ENCODE measurements around the gene MYEOV. TPM values are rescaled to one million over a fixed set of nuclear protein-coding genes. Genes with fewer than 3 reads are reported as not detected.
A peak's percentile ranks its signal among the peaks of the same experiment; 100 is the strongest.

Gene MYEOV
- total RNA-seq, 1 experiment from 2014 or later, result not detected

GRCh38 chr11:69295079-69295994, 1.4 kb downstream of the MYEOV start:
- intact Hi-C loops (cut with micrococcal nuclease), result loop anchor here (5.0 kb wide), 3 partner anchors 57 to 292 kb away; no protein-coding TSS in a partner anchor
- Mint-ChIP-seq H3K27me3 (ENCODE audit: insufficient read depth, unreplicated experiment) (no peaks in the 10 kb centered on the region), H3K4me3 (ENCODE audit: unreplicated experiment) (no peak overlapping the region), H3K4me1 (ENCODE audit: insufficient read depth, unreplicated experiment) (peaks cover 42% of the 10 kb centered on the region), H3K36me3 (ENCODE audit: insufficient read depth, unreplicated experiment) (no peaks in the 10 kb centered on the region), H3K9me3 (ENCODE audit: unreplicated experiment) (no peaks in the 10 kb centered on the region), H3K27ac (ENCODE audit: low read depth, unreplicated experiment) (no peak overlapping the region)
- no TSS peak for BruUV-seq (replicated peaks)
- POLR2A ChIA-PET, result no interaction called here
- no peak for DNase-seq (ENCODE audit: unreplicated experiment)
- CTCF ChIA-PET, result interaction anchor here (0.6 kb wide), 1 partner anchor 1256 kb away, joined by 3 read pairs; the partner anchor contains the start of gene TCIRG1
- no peak for TF ChIP-seq CTCF (IDR thresholded peaks at IDR 0.05; ENCODE audit: unreplicated experiment)

GRCh38 chr11:69295995-69296889, 2.3 kb downstream of the MYEOV start:
- Mint-ChIP-seq H3K27ac (ENCODE audit: low read depth, unreplicated experiment) (peak overlapping the region; percentile 81), H3K36me3 (ENCODE audit: insufficient read depth, unreplicated experiment) (no peaks in the 10 kb centered on the region), H3K9me3 (ENCODE audit: unreplicated experiment) (peaks cover 7% of the 10 kb centered on the region), H3K4me1 (ENCODE audit: insufficient read depth, unreplicated experiment) (peaks cover 51% of the 10 kb centered on the region), H3K4me3 (ENCODE audit: unreplicated experiment) (peak overlapping the region; percentile 32), H3K27me3 (ENCODE audit: insufficient read depth, unreplicated experiment) (no peaks in the 10 kb centered on the region)
- no TSS peak for BruUV-seq (replicated peaks)
- ChIA-PET POLR2A (interaction anchor here (0.6 to 3.3 kb wide), 6 partner anchors 9 to 343 kb away, joined by 3 to 15 read pairs (median 6); no protein-coding TSS in a partner anchor), CTCF (interaction anchor here (0.6 to 1.4 kb wide), 5 partner anchors 38 to 1257 kb away, joined by 3 to 4 read pairs (median 3); partner anchors contain the start of gene TCIRG1)
- intact Hi-C loops (cut with micrococcal nuclease), result loop anchor here (2.0 to 5.0 kb wide), 6 partner anchors 56 to 291 kb away; no protein-coding TSS in a partner anchor
- no peak for TF ChIP-seq CTCF (IDR thresholded peaks at IDR 0.05; ENCODE audit: unreplicated experiment)
- DNase-seq (ENCODE audit: unreplicated experiment), result peak; percentile 96

GRCh38 chr11:69296890-69297786, 3.2 kb downstream of the MYEOV start:
- peak; percentile 97 for DNase-seq (ENCODE audit: unreplicated experiment)
- H3K27ac Mint-ChIP-seq (ENCODE audit: low read depth, unreplicated experiment), result peak overlapping the region; percentile 81
- H3K4me3 Mint-ChIP-seq (ENCODE audit: unreplicated experiment), result peak overlapping the region; percentile 32
- H3K4me1 Mint-ChIP-seq (ENCODE audit: insufficient read depth, unreplicated experiment), result peaks cover 60% of the 10 kb centered on the region
- H3K36me3 Mint-ChIP-seq (ENCODE audit: insufficient read depth, unreplicated experiment), result no peaks in the 10 kb centered on the region
- TF ChIP-seq CTCF (IDR thresholded peaks at IDR 0.05; ENCODE audit: unreplicated experiment), result no peak
- BruUV-seq (replicated peaks), result no TSS peak
- peaks cover 7% of the 10 kb centered on the region for H3K9me3 Mint-ChIP-seq (ENCODE audit: unreplicated experiment)
- ChIA-PET POLR2A (interaction anchor here (0.6 to 3.3 kb wide), 12 partner anchors 9 to 378 kb away, joined by 3 to 15 read pairs (median 7); partner anchors contain the start of gene LTO1), CTCF (interaction anchor here (0.6 to 1.4 kb wide), 6 partner anchors 39 to 1176 kb away, joined by 3 to 8 read pairs (median 3); no protein-coding TSS in a partner anchor)
- intact Hi-C loops (cut with micrococcal nuclease), result loop anchor here (1.0 to 5.0 kb wide), 7 partner anchors 16 to 290 kb away; no protein-coding TSS in a partner anchor
- no peaks in the 10 kb centered on the region for H3K27me3 Mint-ChIP-seq (ENCODE audit: insufficient read depth, unreplicated experiment)
